RPMI7951 (cell line): Measurements from ENCODE around the gene HYPK. TPM values are rescaled to one million over a fixed set of nuclear protein-coding genes. Genes with fewer than 3 reads are reported as not detected.

Experiments used
- DNase-seq: peaks from one replicate; pipeline ENCODE4 v3.0.0-alpha.2; 2012; ENCODE audit warnings: low read depth
- total RNA-seq: library from RNA; depleted of rRNA; stranded (reverse); fragments of >200 nt; shearing (Covaris generic); gene quantifications from 2 replicates; pipeline ENCODE4 v1.2.3, GENCODE V29; 2014; rRNA removed

The HYPK gene
- total RNA-seq = 18.4 and 20.8 TPM in 2 replicates

- peak; percentile 88 for DNase-seq
These were observed at the start of gene HYPK for GRCh38 chr15:43800286-43801141. Gene HYPK, plus strand, starts transcription at chr15:43800599. Its CDS starts 24 bp downstream, at chr15:43800623.

DNA sequence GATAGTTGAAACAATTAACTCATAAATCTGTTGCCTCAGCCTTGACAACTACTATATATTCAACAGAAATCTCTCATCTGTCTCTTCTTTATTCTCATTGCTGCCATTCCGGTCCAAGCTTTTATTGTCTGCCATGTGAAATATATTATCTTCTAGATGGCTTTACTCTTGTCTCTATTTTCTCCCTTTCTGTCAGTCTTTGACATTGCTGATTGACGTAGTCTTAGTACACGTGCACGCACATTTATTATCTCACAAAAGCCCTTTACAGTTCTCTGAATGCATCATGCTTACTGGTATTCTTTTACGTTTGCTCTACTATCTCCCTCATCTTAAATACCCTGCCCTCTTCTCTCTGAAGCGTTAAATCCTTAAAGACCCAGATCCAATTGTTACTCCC, 48.5 kb upstream of the HYPK start:
- no peak for DNase-seq

DNA sequence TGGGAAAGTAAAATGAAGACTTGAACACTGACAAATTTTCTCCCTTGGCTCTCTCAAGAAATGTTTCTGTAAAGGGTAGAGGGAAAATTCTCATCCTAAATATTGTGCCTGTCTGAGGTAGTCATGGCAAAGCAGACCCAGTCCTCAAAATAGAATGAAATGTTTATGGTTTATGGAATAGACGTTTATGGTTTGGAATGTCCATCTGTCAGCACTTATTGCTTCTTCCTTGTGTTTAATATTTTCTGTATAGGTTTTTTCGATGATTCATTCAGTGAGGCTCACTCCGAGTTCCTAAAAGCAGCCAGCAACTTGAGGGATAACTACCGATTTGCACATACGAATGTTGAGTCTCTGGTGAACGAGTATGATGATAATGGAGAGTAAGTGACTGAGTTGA, 37.6 kb upstream of the HYPK start:
- no peak for DNase-seq

- no peak for DNase-seq
These were observed 36.5 kb upstream of the HYPK start for GRCh38 chr15:43763819-43764446.

DNA sequence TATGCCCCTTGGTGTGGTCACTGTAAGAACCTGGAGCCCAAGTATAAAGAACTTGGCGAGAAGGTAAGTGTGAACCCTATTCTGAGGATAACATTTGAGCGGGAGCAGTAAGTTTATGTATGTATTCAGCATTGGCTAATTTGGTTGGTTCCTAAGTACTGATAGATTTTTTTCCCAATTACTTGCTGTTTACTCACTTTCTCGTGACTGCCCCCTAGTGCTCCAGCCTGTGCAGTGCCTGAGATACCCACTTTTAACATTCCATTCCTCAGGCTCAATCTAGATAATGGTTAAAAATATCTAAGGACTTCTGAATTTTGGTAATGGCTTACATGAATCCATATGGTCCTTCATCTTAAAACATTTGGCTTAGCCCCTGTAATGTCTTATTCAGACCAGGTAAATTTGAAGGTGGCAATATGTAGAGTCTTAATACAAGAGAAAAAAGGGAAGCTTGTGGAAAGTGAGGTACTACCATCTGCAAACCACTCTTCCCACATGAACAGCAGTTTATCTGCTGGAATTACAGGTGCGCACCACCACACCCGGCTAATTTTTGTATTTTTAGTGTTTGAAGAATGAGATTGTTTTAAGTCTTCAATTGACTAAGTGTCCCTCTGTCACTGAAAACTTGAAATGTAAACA, 30.7 kb upstream of the HYPK start:
- peak; percentile 59 for DNase-seq

GRCh38 chr15:43771816-43772215, 28.6 kb upstream of the HYPK start:
- DNase-seq = no peak

DNA sequence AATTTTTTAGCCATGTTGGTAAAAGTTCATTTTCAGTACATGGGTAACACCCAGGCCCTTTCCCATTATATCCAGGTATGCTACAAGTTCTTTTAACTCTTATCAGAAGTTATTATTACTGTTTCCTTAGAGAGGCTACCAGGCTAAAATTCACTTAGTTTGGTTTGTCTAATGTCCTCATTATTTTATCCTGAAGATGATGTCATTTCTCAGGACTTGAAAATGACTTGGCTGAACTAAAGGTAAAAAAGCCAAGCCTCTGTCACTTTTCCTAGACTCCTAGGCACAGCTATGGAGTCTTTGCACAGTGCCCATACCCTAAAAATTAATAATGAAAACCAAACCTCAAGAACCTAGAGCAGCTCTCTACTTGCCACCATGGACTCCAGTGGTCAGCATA, 27.8 kb upstream of the HYPK start:
- no peak for DNase-seq

DNA sequence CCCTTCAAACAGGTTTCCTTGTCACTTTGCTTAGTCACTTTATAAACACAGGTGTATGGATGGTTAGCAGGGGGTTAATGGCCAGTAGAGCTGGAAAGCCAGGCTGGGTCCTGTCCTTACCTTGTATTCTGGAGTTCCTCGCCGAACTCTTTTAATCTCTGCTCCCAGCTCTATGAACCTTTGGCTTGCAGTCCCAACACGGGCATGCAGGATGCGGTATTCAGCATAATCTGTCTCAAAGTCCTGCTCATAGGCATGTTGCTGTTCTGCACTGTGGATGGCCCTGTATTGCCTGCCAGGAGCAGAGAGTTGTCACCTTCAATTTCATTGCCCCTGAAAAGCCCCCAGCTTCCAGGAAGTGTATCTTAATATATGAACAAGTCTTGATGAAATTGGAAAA, 26.3 kb upstream of the HYPK start:
- no peak for DNase-seq

DNA sequence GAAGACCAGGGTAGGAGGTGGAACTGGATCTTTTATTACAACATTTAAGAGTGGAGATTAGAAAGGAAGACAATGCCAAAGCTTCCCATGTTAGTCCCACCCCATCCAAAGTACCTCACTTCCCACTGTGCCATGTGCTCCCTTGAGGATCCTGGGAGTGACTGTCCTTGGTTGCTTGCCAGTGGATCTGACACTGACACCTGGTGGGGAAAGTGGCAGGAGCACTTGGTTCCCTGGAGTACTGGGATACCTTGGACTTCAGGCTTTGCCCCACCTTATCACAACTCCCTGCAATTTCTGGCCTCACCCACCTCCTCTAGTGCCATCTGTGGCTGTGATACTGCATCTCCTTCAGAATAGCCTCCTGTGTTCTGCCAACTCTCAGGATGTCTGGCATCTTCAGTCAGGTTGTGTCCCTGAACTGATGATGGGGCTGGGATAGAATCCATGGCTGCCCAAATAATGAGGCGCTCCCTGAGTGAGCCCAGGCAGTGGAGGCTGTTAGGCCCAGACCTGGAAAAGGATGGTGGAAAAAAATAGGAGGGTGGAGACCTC, 24.9 kb upstream of the HYPK start:
- peak; percentile 69 for DNase-seq

DNA sequence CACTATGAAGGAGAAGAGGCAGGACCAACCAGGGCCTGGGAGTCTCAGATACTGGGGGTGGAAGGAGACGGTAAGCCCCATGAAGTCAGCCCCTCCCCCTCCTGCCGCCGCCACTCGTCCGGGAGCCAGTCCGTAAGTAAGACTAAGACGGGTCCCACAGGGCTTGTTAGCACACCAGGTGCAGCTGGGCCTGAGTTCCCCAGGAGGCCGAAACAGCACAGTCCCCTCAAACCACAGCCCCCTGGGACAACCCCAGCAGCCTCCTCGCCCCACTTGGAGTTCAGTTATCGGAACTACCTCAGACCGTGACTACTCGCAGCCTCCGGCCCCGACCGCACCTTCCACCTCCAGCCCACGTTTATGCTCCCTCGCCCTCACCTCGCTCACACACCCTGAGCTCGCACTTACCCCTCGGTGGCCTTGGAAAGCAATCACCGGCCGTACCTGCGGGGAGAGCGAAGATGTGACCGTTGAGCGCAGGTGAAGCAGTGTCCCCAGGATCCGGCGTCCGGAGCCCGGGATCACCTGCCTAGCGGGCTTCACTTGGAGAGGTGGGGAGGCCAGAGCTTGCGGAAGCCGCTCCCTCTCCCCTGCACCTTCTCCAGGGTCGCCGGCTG, 24.2 kb upstream of the HYPK start:
- no peak for DNase-seq

DNA sequence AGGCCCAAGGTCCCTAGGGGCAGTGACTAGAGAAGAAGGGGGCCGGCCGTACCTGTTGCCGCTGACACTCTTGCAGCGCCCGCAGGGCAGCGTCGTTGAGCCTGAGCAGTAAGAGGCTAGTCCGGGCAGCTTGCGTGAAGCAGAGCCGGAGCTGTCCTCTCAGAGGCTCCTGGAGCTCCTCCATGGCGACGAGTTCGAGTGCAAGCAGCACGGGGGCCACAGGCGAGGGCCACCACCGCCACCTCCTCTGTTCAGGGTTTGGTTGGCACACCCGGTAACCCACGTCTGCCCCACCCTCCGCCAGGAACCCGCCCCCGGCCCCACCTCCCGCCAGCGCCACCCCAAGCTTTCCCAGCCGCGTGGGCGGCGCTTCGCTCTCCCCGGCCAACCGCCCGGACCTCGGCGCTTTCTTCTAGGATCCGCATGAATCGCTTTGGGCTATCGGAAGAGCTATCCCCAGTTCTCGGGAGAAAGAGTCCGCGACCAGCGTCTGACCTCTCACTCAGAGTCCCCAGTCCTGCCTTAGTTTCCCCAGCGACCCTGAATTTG, 23.6 kb upstream of the HYPK start, which contains the start of gene ELL3:
Gene ELL3 (minus strand): TSS at position 249 of the 549 bp plus-strand sequence. CDS start 65 bp downstream, at position 184.
- peak; percentile 82 for DNase-seq

GRCh38 chr15:43777267-43777914, 23.0 kb upstream of the HYPK start:
- peak; percentile 81 for DNase-seq

GRCh38 chr15:43779016-43779415, 21.4 kb upstream of the HYPK start:
- no peak for DNase-seq

DNA sequence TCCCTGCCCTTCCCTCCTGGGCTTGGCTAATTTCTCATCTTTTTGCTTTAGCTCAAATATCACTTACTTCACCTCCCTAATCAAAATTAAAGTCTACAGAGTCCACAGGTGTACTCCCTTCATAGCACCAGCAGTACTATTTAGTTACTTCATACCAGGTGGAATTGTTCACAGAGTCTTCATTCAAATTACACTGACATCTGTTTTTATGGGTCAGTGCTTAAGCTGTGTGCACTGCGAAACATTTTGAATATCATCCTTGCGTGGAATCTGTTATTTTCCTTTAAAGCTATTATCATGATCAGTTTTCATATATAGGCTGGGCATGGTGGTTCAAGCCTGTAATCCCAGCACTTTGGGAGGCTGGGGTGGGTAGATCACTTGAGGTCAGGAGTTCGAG, 11.0 kb upstream of the HYPK start:
- no peak for DNase-seq

DNA sequence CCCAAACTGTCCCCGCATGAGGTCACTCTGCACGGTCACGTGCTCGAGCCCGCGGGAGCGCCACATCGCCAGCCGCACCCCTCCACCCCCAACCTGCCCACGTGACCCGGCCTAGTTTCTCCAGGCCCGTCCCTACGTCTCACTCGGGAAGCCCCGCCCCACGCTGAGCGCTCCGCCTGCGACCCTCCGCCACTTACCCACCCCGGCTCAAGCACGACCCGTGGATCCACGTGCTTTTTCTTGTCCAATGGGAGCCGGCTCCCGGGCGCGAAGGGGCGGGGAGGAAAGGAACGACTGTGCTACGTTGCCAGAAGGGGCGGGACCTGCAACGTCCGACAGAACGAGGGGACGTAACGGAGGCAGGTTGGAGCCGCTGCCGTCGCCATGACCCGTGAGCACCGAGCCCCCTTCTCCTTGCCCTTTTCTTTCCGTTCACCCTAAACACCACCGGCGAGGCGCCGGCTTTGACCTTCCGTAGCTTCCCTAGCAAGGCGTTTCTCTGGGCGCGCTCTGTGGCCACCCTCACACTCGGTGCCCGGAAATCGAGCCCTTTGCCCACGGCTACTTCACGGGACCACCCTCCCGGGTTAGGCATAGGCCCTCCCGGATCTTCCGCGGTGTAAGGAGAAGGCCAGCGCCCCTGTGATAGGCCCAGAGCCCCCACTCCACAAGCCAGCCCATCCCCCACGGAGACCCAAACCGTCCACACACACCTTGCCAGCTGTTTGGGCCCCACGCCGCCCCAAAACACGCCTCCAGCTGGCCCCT, 8.2 kb upstream of the HYPK start, which contains the start of gene SERF2:
Gene SERF2 (plus strand): TSS at position 328 of the 768 bp plus-strand sequence. CDS start 57 bp downstream, at position 385.
- DNase-seq = peak; percentile 99

DNA sequence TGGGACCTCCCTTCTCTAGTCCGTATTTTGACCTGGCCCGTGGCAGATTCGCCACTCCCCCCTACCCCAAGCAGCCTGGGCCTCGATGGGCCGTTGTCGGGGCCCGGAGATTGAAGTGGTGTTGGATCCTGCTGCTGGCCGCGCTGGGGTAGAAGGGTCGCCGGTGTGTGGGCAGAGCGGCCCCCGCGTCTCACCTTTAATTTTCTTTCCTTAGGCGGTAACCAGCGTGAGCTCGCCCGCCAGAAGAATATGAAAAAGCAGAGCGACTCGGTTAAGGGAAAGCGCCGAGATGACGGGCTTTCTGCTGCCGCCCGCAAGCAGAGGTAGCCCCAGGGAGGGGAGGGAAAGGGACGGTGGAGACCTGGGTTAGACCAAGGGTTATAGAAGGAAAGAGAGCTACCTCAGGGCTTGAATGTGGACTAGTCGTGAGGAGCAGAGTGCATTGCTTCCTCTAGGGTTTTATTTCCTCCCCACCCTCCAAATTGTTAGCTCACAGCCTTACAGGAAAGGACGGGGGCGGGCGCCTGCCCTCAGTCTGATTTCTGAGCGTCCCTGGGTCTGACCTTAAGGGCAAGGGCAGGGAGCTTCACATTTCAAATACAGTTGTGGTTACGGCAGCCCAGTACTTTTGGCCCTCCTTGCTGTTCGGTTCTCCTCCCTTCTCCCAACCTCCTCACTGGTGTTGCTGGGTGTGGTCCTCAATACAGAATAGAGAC, 7.5 kb upstream of the HYPK start:
- peak; percentile 31 for DNase-seq

- DNase-seq = no peak
These were observed 6.8 kb upstream of the HYPK start for GRCh38 chr15:43793647-43794046.

- no peak for DNase-seq
These were observed 5.9 kb upstream of the HYPK start for GRCh38 chr15:43794269-43795037.

- no peak for DNase-seq
These were observed 5.2 kb upstream of the HYPK start for GRCh38 chr15:43795197-43795596.
